Lung (tissue), 12 donors: ENCODE results near the gene SLC25A21. TPM values are rescaled to one million over a fixed set of nuclear protein-coding genes. Genes with fewer than 3 reads are reported as not detected.
A peak's percentile ranks its signal among the peaks of the same experiment; 100 is the strongest.

Experiments used
- ATAC-seq: fragments of 200-7000 bp; cut with Tn5 transposase; one replicate; pipeline ENCODE4 v1.9.1; 2020; ENCODE audit warnings: moderate number of reproducible peaks; ENCODE audit not compliant: insufficient read depth, low FRiP score
- DNase-seq, 3 donors: peaks; one replicate each; pipeline ENCODE4 v3.0.0-alpha.2; 2013 to 2017
- H3K27ac ChIP-seq, 2 donors: one replicate each; pipeline ENCODE4 v1.5.1; 2013; ENCODE audit warnings: mild to moderate bottlenecking in 2 of 2, moderate library complexity in 2 of 2, control low read depth in 1 of 2, inconsistent platforms in 1 of 2, low read depth in 1 of 2, low read length in 1 of 2
- H3K27me3 ChIP-seq, 3 donors: one replicate each; pipeline ENCODE4 v1.5.1; 2013; ENCODE audit warnings: low read length in 2 of 3; ENCODE audit not compliant: control insufficient read depth in 3 of 3, insufficient read depth in 3 of 3
- H3K36me3 ChIP-seq, 4 donors: one replicate each; pipeline ENCODE4 v1.5.1; 2013; ENCODE audit warnings: low read length in 4 of 4, mild to moderate bottlenecking in 1 of 4, moderate library complexity in 1 of 4; ENCODE audit not compliant: control insufficient read depth in 4 of 4, insufficient read depth in 4 of 4
- H3K4me1 ChIP-seq, 5 donors: one replicate each; pipeline ENCODE4 v1.5.1; 2013; ENCODE audit warnings: low read length in 5 of 5, mild to moderate bottlenecking in 2 of 5, moderate library complexity in 1 of 5; ENCODE audit not compliant: control insufficient read depth in 5 of 5, insufficient read depth in 5 of 5
- H3K4me3 ChIP-seq: one replicate; pipeline ENCODE4 v1.5.1; 2013; ENCODE audit warnings: mild to moderate bottlenecking, control low read depth, moderate library complexity
- H3K9ac ChIP-seq, 2 donors: one replicate each; pipeline ENCODE4 v1.5.1; 2013; ENCODE audit warnings: low read length in 2 of 2, control low read depth in 1 of 2; ENCODE audit not compliant: insufficient read depth in 1 of 2
- H3K9me3 ChIP-seq, 4 donors: one replicate each; pipeline ENCODE4 v1.5.1; 2013; ENCODE audit warnings: low read length in 3 of 4, mild to moderate bottlenecking in 1 of 4, moderate library complexity in 1 of 4; ENCODE audit not compliant: control insufficient read depth in 4 of 4, insufficient read depth in 3 of 4
- CTCF ChIP-seq: IDR thresholded peaks from 2 replicates; pipeline ENCODE4 v1.5.1; 2012; ENCODE audit warnings: mild to moderate bottlenecking; ENCODE audit errors: control extremely low read depth, extremely low read depth
- WGBS, 2 donors: extraction: QIAGEN DNeasy Blood & Tissue Kit; methylation state at CpG; one replicate each; pipeline ENCODE4 v1.1.7; 2013; 5-methylcytosine and 5-hydroxymethylcytosine counted together
- polyA plus RNA-seq, 2 donors: library from polyadenylated mRNA; stranded (reverse); fragments of 200-250 nt; gene quantifications; one replicate each; pipeline ENCODE4 v1.2.1, GENCODE V29; 2013
- total RNA-seq, 2 donors: library from RNA; depleted of rRNA in 1 of 2; stranded (reverse); fragments of >200 nt in 1 of 2; gene quantifications; one replicate each; pipeline ENCODE4 v1.2.1, GENCODE V29; 2014 to 2021
- donor health status: control.
- donor health status: control.
- donor health status: Bipolar disorder and iron deficiency.
- donor health status: healthy.
- donor health status: DM: yes; HTN: yes; CAD: no.

SLC25A21 gene
- total and polyA plus RNA-seq, 4 donors: 0.23 to 2.6 (median 0.42) TPM

- WGBS, 2 donors: 6 to 12% methylated on average over 9 of the region's 9 CpGs
- H3K27me3 ChIP-seq: peaks cover 5 to 95% (median 93%) of the 10 kb centered on the region in 3 donors
- no peak overlapping the region for H3K4me3 ChIP-seq
- no peaks in the 10 kb centered on the region for H3K36me3 ChIP-seq
- H3K27ac ChIP-seq: no peak overlapping the region
- DNase-seq (no peak), ATAC-seq (no peak)
- TF ChIP-seq CTCF: no peak
- no peak overlapping the region for H3K9ac ChIP-seq
- H3K9me3 ChIP-seq: peaks cover 0 to 23% (median 0%) of the 10 kb centered on the region in 4 donors
- peaks cover 0 to 35% (median 20%) of the 10 kb centered on the region in 5 donors for H3K4me1 ChIP-seq
Measured at GRCh38 chr14:36664322-36665193, 507.8 kb downstream of the SLC25A21 start.

GRCh38 chr14:36663404-36664321 is 508.7 kb downstream of the SLC25A21 start:
- 1 to 6% methylated on average over 39 of the region's 39 CpGs for WGBS, 2 donors
- Histone ChIP-seq H3K36me3 (no peaks in the 10 kb centered on the region), H3K27me3 (peaks cover 5 to 95% (median 94%) of the 10 kb centered on the region in 3 donors), H3K4me1 (peaks cover 0 to 36% (median 23%) of the 10 kb centered on the region in 5 donors), H3K27ac (no peak overlapping the region), H3K4me3 (no peak overlapping the region), H3K9me3 (peaks cover 0 to 27% (median 0%) of the 10 kb centered on the region in 4 donors), H3K9ac (no peak overlapping the region)
- peak; percentile 32 to 52 (median 44) for DNase-seq
- TF ChIP-seq CTCF: no peak
- ATAC-seq: no peak

GRCh38 chr14:36662543-36663403 is 509.6 kb downstream of the SLC25A21 start:
- Histone ChIP-seq H3K4me1 (peaks cover 0 to 41% (median 23%) of the 10 kb centered on the region in 5 donors), H3K36me3 (no peaks in the 10 kb centered on the region), H3K9me3 (peaks cover 0 to 30% (median 0%) of the 10 kb centered on the region in 4 donors), H3K9ac (no peak overlapping the region), H3K4me3 (no peak overlapping the region), H3K27ac (no peak overlapping the region), H3K27me3 (peaks cover 7 to 96% (median 95%) of the 10 kb centered on the region in 3 donors)
- no peak for TF ChIP-seq CTCF
- DNase-seq: peak in 1 of 3 donors; percentile 40
- ATAC-seq: no peak
- WGBS, 2 donors: 4 to 8% methylated on average over 71 of the region's 71 CpGs
